HCT116 (cell line): ENCODE data around the gene CFAP97D2.

Source experiments
- CEBPB ChIP-seq: IDR thresholded peaks from 2 replicates; pipeline ENCODE4 v1.6.1; 2012; ENCODE audit warnings: low read depth
- CTCF ChIP-seq, 3 experiments: fragments of 200-600 bp in 1 of 3; sonication (generic) in 1 of 3; IDR thresholded peaks in 2 of 3; conservative IDR thresholded peaks in 1 of 3; 2 replicates each; pipeline ENCODE4 v1.5.1; 2012 to 2017; ENCODE audit warnings: low read depth in 2 of 3, low read length in 2 of 3, antibody characterized with exemption in 1 of 3, borderline replicate concordance in 1 of 3, control low read depth in 1 of 3, mild to moderate bottlenecking in 1 of 3, mixed read lengths in 1 of 3, mixed run types in 1 of 3, moderate library complexity in 1 of 3; ENCODE audit not compliant: insufficient read depth in 1 of 3
- EGR1 ChIP-seq: IDR thresholded peaks from 2 replicates; pipeline ENCODE4 v1.6.1; 2012; ENCODE audit warnings: low read depth
- EZH2 ChIP-seq: fragments of 200-600 bp; sonication (generic); IDR thresholded peaks from 2 replicates; pipeline ENCODE4 v1.6.1; 2017; ENCODE audit warnings: antibody characterized with exemption, mixed run types
- FOSL1 ChIP-seq: IDR thresholded peaks from 2 replicates; pipeline ENCODE4 v1.6.1; 2012; ENCODE audit warnings: low read depth
- MAX ChIP-seq: IDR thresholded peaks from 2 replicates; pipeline ENCODE4 v1.6.1; 2012
- POLR2A ChIP-seq: IDR thresholded peaks from 2 replicates; pipeline ENCODE4 v1.7.0; 2011; ENCODE audit warnings: borderline replicate concordance; ENCODE audit not compliant: insufficient read depth, insufficient read length; ENCODE audit errors: extremely low read depth
- POLR2AphosphoS5 ChIP-seq: IDR thresholded peaks from 2 replicates; pipeline ENCODE4 v1.6.1; 2011; ENCODE audit warnings: mild to moderate bottlenecking, low read depth, low read length, moderate library complexity
- RAD21 ChIP-seq: IDR thresholded peaks from 2 replicates; pipeline ENCODE4 v1.6.1; 2012; ENCODE audit warnings: low read depth, mild to moderate bottlenecking
- REST ChIP-seq: IDR thresholded peaks from 2 replicates; pipeline ENCODE4 v1.6.1; 2012; ENCODE audit warnings: low read depth
- SIN3A ChIP-seq: IDR thresholded peaks from 2 replicates; pipeline ENCODE4 v1.6.1; 2012; ENCODE audit warnings: low read depth
- SP1 ChIP-seq: IDR thresholded peaks from 2 replicates; pipeline ENCODE4 v1.6.1; 2012; ENCODE audit warnings: low read depth
- ZBTB33 ChIP-seq: IDR thresholded peaks from 2 replicates; pipeline ENCODE4 v1.6.1; 2011; ENCODE audit warnings: mild to moderate bottlenecking, low read length, moderate library complexity; ENCODE audit not compliant: insufficient replicate concordance; ENCODE audit errors: extremely low read depth

- TF ChIP-seq EZH2: no peak
- TF ChIP-seq RAD21: no peak
- TF ChIP-seq EGR1: no peak
- no peak for TF ChIP-seq SP1
- TF ChIP-seq CTCF (IDR thresholded peaks at IDR 0.05 in 2 of 3, conservative IDR thresholded peaks at IDR 0.05 in 1 of 3; ENCODE audit: borderline replicate concordance in 1 of 3, insufficient read depth in 1 of 3, low read depth in 2 of 3, low read length in 2 of 3): no peak
- TF ChIP-seq CEBPB: no peak
- TF ChIP-seq POLR2A: no peak
- TF ChIP-seq POLR2AphosphoS5: no peak
- no peak for TF ChIP-seq MAX
- no peak for TF ChIP-seq FOSL1
- TF ChIP-seq REST: no peak
- TF ChIP-seq SIN3A: no peak
- TF ChIP-seq ZBTB33: no peak
These were observed 21.1 kb upstream of the CFAP97D2 start for GRCh38 chr13:114157869-114158495.
